Epithelial cell of proximal tubule (primary cell): ENCODE measurements around the gene ATE1. TPM values are rescaled to one million over a fixed set of nuclear protein-coding genes. Genes with fewer than 3 reads are reported as not detected.

Source experiments
- DNase-seq: peaks from one replicate; pipeline ENCODE4 v3.0.0-alpha.2; 2011; ENCODE audit warnings: low read depth
- H3K4me3 ChIP-seq: 2 replicates; pipeline ENCODE4 v1.5.1; 2011; ENCODE audit warnings: low read depth, mild to moderate bottlenecking, low read length
- CTCF ChIP-seq: conservative IDR thresholded peaks from 2 replicates; pipeline ENCODE4 v1.5.1; 2012; ENCODE audit warnings: low read depth, mild to moderate bottlenecking, low read length
- total RNA-seq: library from RNA; depleted of rRNA; stranded (reverse); fragments of >200 nt; gene quantifications from 2 replicates; pipeline ENCODE4 v1.2.3, GENCODE V29; 2015

Gene ATE1
- total RNA-seq, 1 donor from 2014 or later: 22.7 TPM

- no peak overlapping the region for H3K4me3 ChIP-seq
- TF ChIP-seq CTCF: no peak
- no peak for DNase-seq
These were observed 57.4 kb downstream of the ATE1 start for GRCh38 chr10:121870413-121870812.

- no peak for TF ChIP-seq CTCF
- no peak for DNase-seq
- no peak overlapping the region for H3K4me3 ChIP-seq
These were observed 62.3 kb downstream of the ATE1 start for GRCh38 chr10:121865554-121865953.

GRCh38 chr10:121864653-121865052 lies 63.2 kb downstream of the ATE1 start:
- no peak for TF ChIP-seq CTCF
- DNase-seq: no peak
- no peak overlapping the region for H3K4me3 ChIP-seq

GRCh38 chr10:121864168-121864567 lies 63.7 kb downstream of the ATE1 start:
- no peak for DNase-seq
- no peak for TF ChIP-seq CTCF
- H3K4me3 ChIP-seq: no peak overlapping the region

- DNase-seq: no peak
- no peak overlapping the region for H3K4me3 ChIP-seq
- no peak for TF ChIP-seq CTCF
These were observed 65.2 kb downstream of the ATE1 start for GRCh38 chr10:121862649-121863048.

GRCh38 chr10:121862042-121862441 lies 65.8 kb downstream of the ATE1 start:
- H3K4me3 ChIP-seq: no peak overlapping the region
- TF ChIP-seq CTCF: no peak
- DNase-seq: no peak

GRCh38 chr10:121860810-121861209 lies 67.0 kb downstream of the ATE1 start:
- H3K4me3 ChIP-seq: no peak overlapping the region
- DNase-seq: no peak
- no peak for TF ChIP-seq CTCF
